CD4-positive, alpha-beta T cell treated with Interleukin-6 at 100 ng/mL for 8 hours (primary cell): Measurements from ENCODE around the gene HSPB9.
"Not testable (repeated sequence)": the region's sequence is repeated elsewhere in the genome, so short reads cannot be mapped to it uniquely, and the experiment has no call there.

Experiments used
- DNase-seq: peaks from one replicate; pipeline ENCODE4 v3.0.0-alpha.2; 2020; ENCODE audit warnings: mixed read lengths, low spot score

The HSPB9 gene

GRCh38 chr17:42120161-42120769 is 2.3 kb upstream of the HSPB9 start:
- DNase-seq = no peak

GRCh38 chr17:42120770-42121769 is 1.5 kb upstream of the HSPB9 start, which contains the start of gene KAT2A:
KAT2A (minus strand) TSS chr17:42121367; CDS start chr17:42121304, 63 bp downstream.
- peak; percentile 74 for DNase-seq

GRCh38 chr17:42124256-42124655 is 1.7 kb downstream of the HSPB9 start:
- no peak for DNase-seq

GRCh38 chr17:42125565-42125964 is 3.0 kb downstream of the HSPB9 start:
- DNase-seq = no peak

GRCh38 chr17:42126836-42127235 is 4.2 kb downstream of the HSPB9 start:
- DNase-seq = no peak

GRCh38 chr17:42127414-42127813 is 4.8 kb downstream of the HSPB9 start:
- no peak for DNase-seq

- no peak for DNase-seq
Measured at GRCh38 chr17:42129109-42129837, 6.7 kb downstream of the HSPB9 start.

- DNase-seq = no peak
Measured at GRCh38 chr17:42130310-42130936, 7.8 kb downstream of the HSPB9 start.

- no peak for DNase-seq
Measured at GRCh38 chr17:42131232-42131631, 8.6 kb downstream of the HSPB9 start.

- no peak for DNase-seq
Measured at GRCh38 chr17:42131981-42132432, 9.4 kb downstream of the HSPB9 start.

- DNase-seq = no peak
Measured at GRCh38 chr17:42132941-42133340, 10.3 kb downstream of the HSPB9 start.

GRCh38 chr17:42133461-42134041 is 10.9 kb downstream of the HSPB9 start:
- DNase-seq = peak; percentile 36

- no peak for DNase-seq
Measured at GRCh38 chr17:42135151-42135550, 12.5 kb downstream of the HSPB9 start.

- no peak for DNase-seq
Measured at GRCh38 chr17:42135664-42136653, 13.4 kb downstream of the HSPB9 start.

- no peak for DNase-seq
Measured at GRCh38 chr17:42136654-42137051, 14.0 kb downstream of the HSPB9 start.

- DNase-seq = no peak
Measured at GRCh38 chr17:42138749-42139492, 16.3 kb downstream of the HSPB9 start.

GRCh38 chr17:42140690-42141089 is 18.1 kb downstream of the HSPB9 start:
- DNase-seq = not testable (repeated sequence)

GRCh38 chr17:42141382-42141781 is 18.8 kb downstream of the HSPB9 start:
- no peak for DNase-seq

GRCh38 chr17:42142371-42142896 is 19.8 kb downstream of the HSPB9 start:
- DNase-seq = no peak
